GM12892 (cell line): ENCODE measurements around the gene ADGRF5.

ENCODE experiments used
- POLR2A ChIP-seq: IDR thresholded peaks from 2 replicates; pipeline ENCODE4 v1.6.1; 2011; ENCODE audit warnings: low read depth, low read length, control low read depth
- TAF1 ChIP-seq: IDR thresholded peaks from 2 replicates; pipeline ENCODE4 v1.6.1; 2011; ENCODE audit warnings: low read depth, mild to moderate bottlenecking, control low read depth, low read length, borderline replicate concordance

DNA sequence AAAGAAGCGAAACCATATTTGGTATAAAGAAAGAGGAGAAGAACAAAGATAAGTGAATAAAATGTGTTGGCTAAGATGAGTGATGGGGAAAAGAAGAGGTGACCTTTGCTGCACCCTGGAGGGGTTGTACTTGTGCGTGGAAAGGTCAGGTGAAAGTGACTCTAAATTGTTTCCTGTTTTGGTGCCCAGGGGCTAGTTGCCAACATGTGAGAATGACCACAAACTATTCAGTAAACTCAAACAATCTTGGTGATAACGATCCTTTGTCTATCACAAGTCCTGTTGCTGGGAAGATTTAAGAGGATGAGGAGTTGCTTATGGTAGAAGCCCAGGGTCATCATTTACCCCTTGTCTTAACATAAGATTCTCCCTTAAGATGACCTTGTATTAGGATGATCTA is 57.9 kb downstream of the ADGRF5 start:
- no peak for TF ChIP-seq POLR2A
- TF ChIP-seq TAF1 = no peak
